Muscle layer of colon (tissue), 2 donors: ENCODE results near the gene ZNF396.

Experiments
- H3K27ac ChIP-seq: one replicate; pipeline ENCODE4 v1.7.0; 2013; ENCODE audit warnings: low read depth, mild to moderate bottlenecking, low read length, moderate library complexity
- H3K27me3 ChIP-seq, 2 donors: one replicate each; pipeline ENCODE4 v1.7.0; 2013; ENCODE audit warnings: low read length in 2 of 2, mild to moderate bottlenecking in 2 of 2; ENCODE audit not compliant: insufficient read depth in 2 of 2, control insufficient read depth in 1 of 2
- H3K36me3 ChIP-seq: one replicate; pipeline ENCODE4 v1.7.0; 2013; ENCODE audit warnings: mild to moderate bottlenecking, low read length; ENCODE audit not compliant: insufficient read depth
- H3K4me1 ChIP-seq: one replicate; pipeline ENCODE4 v1.7.0; 2013; ENCODE audit warnings: mild to moderate bottlenecking, low read length; ENCODE audit not compliant: insufficient read depth
- H3K4me3 ChIP-seq, 2 donors: one replicate each; pipeline ENCODE4 v1.7.0; 2013; ENCODE audit warnings: low read length in 2 of 2, low read depth in 1 of 2, mild to moderate bottlenecking in 1 of 2, moderate library complexity in 1 of 2
- H3K9ac ChIP-seq: one replicate; pipeline ENCODE4 v1.7.0; 2013; ENCODE audit warnings: low read length
- H3K9me3 ChIP-seq: one replicate; pipeline ENCODE4 v1.7.0; 2013; ENCODE audit warnings: mild to moderate bottlenecking, low read length
- donor health status: abdominal sarcoma.
- donor health status: Adenocarcinoma of cecum.

The ZNF396 gene

DNA sequence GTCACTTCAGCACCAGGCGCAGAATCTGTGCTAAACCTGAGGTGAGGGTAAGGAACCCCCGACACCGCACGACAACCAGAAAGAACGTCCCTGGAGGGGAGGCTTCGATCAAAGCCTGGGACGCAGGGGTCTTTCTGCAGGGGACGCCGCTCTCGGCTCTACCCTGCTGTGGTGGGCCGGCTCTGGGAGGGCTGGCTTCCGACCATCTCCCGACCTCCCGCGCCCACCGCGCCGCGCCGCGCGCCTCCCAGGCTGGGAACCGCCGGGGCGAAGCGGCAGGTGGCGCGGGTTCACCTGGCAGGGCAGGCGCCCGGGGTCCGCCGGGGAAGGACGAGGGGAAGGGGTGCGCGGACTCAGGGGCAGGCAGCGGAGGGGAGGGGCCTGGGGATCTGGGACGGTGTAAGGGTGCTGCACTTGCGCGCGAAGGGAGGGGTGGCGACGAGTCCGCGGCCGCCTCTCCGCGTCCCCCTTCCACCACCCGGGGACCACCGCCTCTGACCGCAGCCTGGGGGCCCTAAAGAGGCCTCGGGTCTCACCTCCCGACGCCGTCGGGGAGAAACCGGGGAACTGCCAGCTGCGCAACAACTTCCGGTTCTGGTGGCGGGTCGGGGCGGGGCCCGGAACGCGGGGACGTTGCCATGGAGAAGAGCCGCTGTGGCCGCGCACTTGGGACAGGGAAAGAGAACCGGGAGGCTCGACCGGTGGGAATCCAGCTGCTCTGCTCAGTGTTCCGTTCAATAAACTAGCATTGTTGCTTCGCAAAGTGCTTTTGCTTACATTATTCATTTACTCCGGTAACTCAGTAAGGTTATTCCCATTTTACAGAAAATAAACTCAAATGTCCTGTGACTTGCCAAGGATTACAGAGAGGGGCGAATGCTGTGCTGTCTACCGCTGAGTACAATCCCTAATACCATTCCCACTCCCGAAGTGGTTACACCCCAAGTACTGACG lies at the start of gene ZNF396:
TSS of gene ZNF396 (minus strand) at position 596 of the 954 bp plus-strand sequence. CDS start 3,045 bp downstream, outside the sequence.
- peak within 1 kb of the TSS; percentile 39 for H3K9ac ChIP-seq
- peaks cover 8% of the 10 kb centered on the region for H3K4me1 ChIP-seq
- no peaks in the 10 kb centered on the region for H3K27me3 ChIP-seq
- H3K36me3 ChIP-seq: no peaks in the 10 kb centered on the region
- peak within 1 kb of the TSS; percentile 23 for H3K27ac ChIP-seq
- H3K9me3 ChIP-seq: no peaks in the 10 kb centered on the region
- peak within 1 kb of the TSS; percentile 81 to 95 for H3K4me3 ChIP-seq

- Histone ChIP-seq H3K27ac (no peak overlapping the region), H3K9me3 (no peaks in the 10 kb centered on the region), H3K4me1 (no peaks in the 10 kb centered on the region), H3K36me3 (no peaks in the 10 kb centered on the region), H3K27me3 (no peaks in the 10 kb centered on the region), H3K4me3 (no peak overlapping the region), H3K9ac (no peak overlapping the region)
These were observed 49.6 kb upstream of the ZNF396 start for GRCh38 chr18:35426786-35427185.

- H3K9me3 ChIP-seq: no peaks in the 10 kb centered on the region
- no peak overlapping the region for H3K9ac ChIP-seq
- no peaks in the 10 kb centered on the region for H3K4me1 ChIP-seq
- H3K4me3 ChIP-seq: no peak overlapping the region
- no peak overlapping the region for H3K27ac ChIP-seq
- H3K36me3 ChIP-seq: no peaks in the 10 kb centered on the region
- no peaks in the 10 kb centered on the region for H3K27me3 ChIP-seq
These were observed 47.2 kb upstream of the ZNF396 start for GRCh38 chr18:35424356-35424755.

- Histone ChIP-seq H3K4me1 (no peaks in the 10 kb centered on the region), H3K27ac (no peak overlapping the region), H3K4me3 (no peak overlapping the region), H3K9ac (no peak overlapping the region), H3K36me3 (no peaks in the 10 kb centered on the region), H3K9me3 (no peaks in the 10 kb centered on the region), H3K27me3 (no peaks in the 10 kb centered on the region)
These were observed 45.1 kb upstream of the ZNF396 start for GRCh38 chr18:35422237-35422636.

GRCh38 chr18:35418610-35419009 lies 41.5 kb upstream of the ZNF396 start:
- Histone ChIP-seq H3K27ac (no peak overlapping the region), H3K9ac (no peak overlapping the region), H3K4me1 (no peaks in the 10 kb centered on the region), H3K36me3 (no peaks in the 10 kb centered on the region), H3K4me3 (no peak overlapping the region), H3K27me3 (no peaks in the 10 kb centered on the region), H3K9me3 (no peaks in the 10 kb centered on the region)

- Histone ChIP-seq H3K9ac (no peak overlapping the region), H3K27me3 (no peaks in the 10 kb centered on the region), H3K4me1 (peaks cover 7% of the 10 kb centered on the region), H3K36me3 (no peaks in the 10 kb centered on the region), H3K4me3 (no peak overlapping the region), H3K27ac (no peak overlapping the region), H3K9me3 (no peaks in the 10 kb centered on the region)
These were observed 40.1 kb upstream of the ZNF396 start for GRCh38 chr18:35417223-35417622.

GRCh38 chr18:35415511-35416073 lies 38.5 kb upstream of the ZNF396 start:
- H3K36me3 ChIP-seq: no peaks in the 10 kb centered on the region
- peaks cover 8% of the 10 kb centered on the region for H3K4me1 ChIP-seq
- H3K9ac ChIP-seq: no peak overlapping the region
- H3K27me3 ChIP-seq: no peaks in the 10 kb centered on the region
- no peak overlapping the region for H3K4me3 ChIP-seq
- no peaks in the 10 kb centered on the region for H3K9me3 ChIP-seq
- no peak overlapping the region for H3K27ac ChIP-seq

GRCh38 chr18:35413163-35413511 lies 36.0 kb upstream of the ZNF396 start:
- Histone ChIP-seq H3K4me1 (peaks cover 8% of the 10 kb centered on the region), H3K4me3 (no peak overlapping the region)

DNA sequence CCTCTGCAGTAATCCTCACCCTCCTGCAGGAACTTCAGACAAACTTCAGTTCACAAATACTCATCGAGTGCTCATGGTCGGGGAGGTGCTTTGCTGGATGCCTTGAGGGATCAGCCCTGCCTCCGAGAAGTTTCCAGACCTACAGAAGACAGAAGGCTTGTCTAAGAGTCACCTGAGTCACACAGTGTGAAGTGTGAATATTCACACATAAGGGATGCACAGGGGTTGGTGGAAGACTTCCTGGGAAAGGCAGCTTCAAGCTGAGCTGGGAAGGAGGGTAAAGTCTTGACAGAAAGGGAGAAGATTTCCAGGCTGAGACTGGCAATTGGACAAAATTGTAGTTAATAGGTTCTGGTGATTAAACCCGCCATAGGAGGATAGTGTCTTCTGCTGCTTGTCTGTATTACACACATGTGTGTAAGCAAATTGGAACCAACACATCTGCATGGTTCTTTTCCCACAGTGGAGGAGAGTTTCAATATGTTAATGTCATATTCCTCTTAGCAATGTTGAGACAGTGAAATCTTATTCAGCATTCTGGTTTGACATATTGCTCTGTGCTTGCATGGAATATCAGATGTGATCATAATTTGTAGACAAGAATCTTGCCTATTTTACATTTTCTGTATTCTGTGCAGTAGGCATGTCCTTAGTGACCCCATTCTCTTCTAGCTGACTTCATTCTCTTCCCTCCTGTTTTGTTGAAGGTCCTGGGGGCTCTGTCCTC lies 34.7 kb upstream of the ZNF396 start:
- Histone ChIP-seq H3K9ac (no peak overlapping the region), H3K36me3 (no peaks in the 10 kb centered on the region), H3K27ac (no peak overlapping the region), H3K27me3 (no peaks in the 10 kb centered on the region), H3K9me3 (no peaks in the 10 kb centered on the region), H3K4me1 (peaks cover 8% of the 10 kb centered on the region), H3K4me3 (no peak overlapping the region)

More at GRCh38 chr18:35413163-35413511, 36.0 kb upstream of the ZNF396 start:
- Histone ChIP-seq H3K36me3 (no peaks in the 10 kb centered on the region), H3K9me3 (no peaks in the 10 kb centered on the region), H3K27me3 (no peaks in the 10 kb centered on the region), H3K9ac (no peak overlapping the region), H3K27ac (no peak overlapping the region)

DNA sequence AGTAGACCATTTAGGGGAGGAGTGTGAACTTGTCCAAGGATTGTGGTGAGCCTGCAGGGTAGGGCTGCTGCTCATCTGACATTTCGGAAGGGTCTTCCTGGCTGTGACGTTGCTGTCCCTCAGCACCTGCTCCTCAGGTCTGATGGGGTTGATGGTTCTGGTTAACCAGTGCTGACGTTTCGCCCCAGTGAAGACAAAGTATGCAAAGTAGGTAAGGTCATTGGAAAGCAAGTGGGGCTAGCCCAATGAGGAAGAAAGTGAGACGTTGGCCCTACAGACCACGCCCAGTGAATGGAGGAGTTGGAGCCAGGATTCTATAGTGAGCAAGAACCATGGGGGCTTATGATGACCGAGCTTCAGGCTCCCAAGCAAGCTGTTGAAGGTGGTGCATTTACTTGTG lies 33.4 kb upstream of the ZNF396 start:
- H3K27ac ChIP-seq: no peak overlapping the region
- H3K4me1 ChIP-seq: peaks cover 8% of the 10 kb centered on the region
- no peak overlapping the region for H3K4me3 ChIP-seq
- H3K9ac ChIP-seq: no peak overlapping the region
- H3K9me3 ChIP-seq: no peaks in the 10 kb centered on the region
- no peaks in the 10 kb centered on the region for H3K36me3 ChIP-seq
- no peaks in the 10 kb centered on the region for H3K27me3 ChIP-seq

DNA sequence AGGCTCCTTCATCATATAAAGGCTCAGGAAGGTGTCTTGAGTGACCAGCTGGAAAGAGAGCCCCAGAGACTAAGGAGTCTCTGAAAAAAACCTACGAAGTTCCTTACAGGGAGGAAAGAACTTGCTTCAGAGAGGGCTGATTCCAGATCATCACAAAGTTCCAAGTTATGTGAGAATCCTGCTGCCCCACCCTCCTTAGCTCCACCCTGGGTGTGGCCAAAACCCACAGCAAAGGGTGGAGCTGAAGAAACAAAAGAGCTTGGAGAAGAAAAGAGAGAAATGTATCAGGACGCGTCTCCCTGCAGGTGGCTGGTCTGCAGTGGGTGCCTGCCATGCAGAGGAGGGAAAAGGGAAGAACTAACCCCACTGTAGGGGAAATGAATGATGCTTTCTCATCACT lies 32.8 kb upstream of the ZNF396 start:
- no peak overlapping the region for H3K27ac ChIP-seq
- no peak overlapping the region for H3K4me3 ChIP-seq
- H3K27me3 ChIP-seq: no peaks in the 10 kb centered on the region
- H3K9ac ChIP-seq: no peak overlapping the region
- H3K4me1 ChIP-seq: peaks cover 8% of the 10 kb centered on the region
- no peaks in the 10 kb centered on the region for H3K9me3 ChIP-seq
- no peaks in the 10 kb centered on the region for H3K36me3 ChIP-seq
